GM19372 (cell line): Measurements from ENCODE around the gene SPTSSA.

ENCODE experiments used
- ATAC-seq: cut with Tn5 transposase; IDR thresholded peaks from one replicate; pipeline ENCODE4 v1.9.1; 2021; ENCODE audit warnings: mild to moderate bottlenecking, low read depth, moderate library complexity; ENCODE audit not compliant: unreplicated experiment

SPTSSA gene

GRCh38 chr14:34474187-34474679 is 12.2 kb upstream of the SPTSSA start:
- no peak for ATAC-seq

- ATAC-seq, result no peak
These were observed 10.8 kb upstream of the SPTSSA start for GRCh38 chr14:34472706-34473279.

GRCh38 chr14:34470319-34470718 is 8.3 kb upstream of the SPTSSA start:
- ATAC-seq, result no peak

- ATAC-seq, result no peak
These were observed 4.7 kb upstream of the SPTSSA start for GRCh38 chr14:34466691-34467090.

GRCh38 chr14:34465069-34465859 is 3.2 kb upstream of the SPTSSA start:
- ATAC-seq, result no peak

- no peak for ATAC-seq
These were observed 1.5 kb upstream of the SPTSSA start for GRCh38 chr14:34463598-34463961.

GRCh38 chr14:34461334-34462131 is 507 bp downstream of the SPTSSA start:
- peak; percentile 10 for ATAC-seq

- ATAC-seq, result no peak
These were observed 1.2 kb downstream of the SPTSSA start for GRCh38 chr14:34460841-34461240.

GRCh38 chr14:34460295-34460694 is 1.7 kb downstream of the SPTSSA start:
- ATAC-seq, result no peak

- no peak for ATAC-seq
These were observed 4.9 kb downstream of the SPTSSA start for GRCh38 chr14:34457186-34457585.

GRCh38 chr14:34453226-34453625 is 8.8 kb downstream of the SPTSSA start:
- ATAC-seq, result no peak

GRCh38 chr14:34452258-34452822 is 9.7 kb downstream of the SPTSSA start:
- ATAC-seq, result no peak

- no peak for ATAC-seq
These were observed 11.1 kb downstream of the SPTSSA start for GRCh38 chr14:34450958-34451357.

GRCh38 chr14:34450542-34450915 is 11.5 kb downstream of the SPTSSA start:
- no peak for ATAC-seq

GRCh38 chr14:34449819-34450541 is 12.1 kb downstream of the SPTSSA start:
- no peak for ATAC-seq

- no peak for ATAC-seq
These were observed 22.9 kb downstream of the SPTSSA start for GRCh38 chr14:34439090-34439489.

GRCh38 chr14:34438438-34438837 is 23.6 kb downstream of the SPTSSA start:
- ATAC-seq, result no peak

GRCh38 chr14:34437729-34438080 is 24.3 kb downstream of the SPTSSA start:
- no peak for ATAC-seq

- ATAC-seq, result no peak
These were observed 24.9 kb downstream of the SPTSSA start for GRCh38 chr14:34436960-34437728.
